NB4 (cell line): ENCODE data around the gene CTSA.
A peak's percentile ranks its signal among the peaks of the same experiment; 100 is the strongest.

ENCODE experiments used
- DNase-seq: peaks from one replicate; pipeline ENCODE4 v3.0.0; 2010; ENCODE audit warnings: low read depth
- H3K4me3 ChIP-seq: one replicate; pipeline ENCODE4 v1.5.1; 2011; ENCODE audit warnings: mild to moderate bottlenecking, low read depth, low read length, moderate library complexity
- MAX ChIP-seq: IDR thresholded peaks from 2 replicates; pipeline ENCODE4 v1.6.1; 2011; ENCODE audit warnings: low read depth, low read length
- MYC ChIP-seq: IDR thresholded peaks from 2 replicates; pipeline ENCODE4 v1.6.1; 2011; ENCODE audit warnings: low read depth, low read length
- POLR2A ChIP-seq: IDR thresholded peaks from 2 replicates; pipeline ENCODE4 v1.6.1; 2011; ENCODE audit warnings: mild to moderate bottlenecking; ENCODE audit not compliant: insufficient read length; ENCODE audit errors: extremely low read depth
- TF ChIP-seq, protein P1 (sequence below): IDR thresholded peaks from one replicate; pipeline ENCODE4 v1.5.1; 2012; ENCODE audit warnings: low read depth, low read length

Gene CTSA

DNA sequence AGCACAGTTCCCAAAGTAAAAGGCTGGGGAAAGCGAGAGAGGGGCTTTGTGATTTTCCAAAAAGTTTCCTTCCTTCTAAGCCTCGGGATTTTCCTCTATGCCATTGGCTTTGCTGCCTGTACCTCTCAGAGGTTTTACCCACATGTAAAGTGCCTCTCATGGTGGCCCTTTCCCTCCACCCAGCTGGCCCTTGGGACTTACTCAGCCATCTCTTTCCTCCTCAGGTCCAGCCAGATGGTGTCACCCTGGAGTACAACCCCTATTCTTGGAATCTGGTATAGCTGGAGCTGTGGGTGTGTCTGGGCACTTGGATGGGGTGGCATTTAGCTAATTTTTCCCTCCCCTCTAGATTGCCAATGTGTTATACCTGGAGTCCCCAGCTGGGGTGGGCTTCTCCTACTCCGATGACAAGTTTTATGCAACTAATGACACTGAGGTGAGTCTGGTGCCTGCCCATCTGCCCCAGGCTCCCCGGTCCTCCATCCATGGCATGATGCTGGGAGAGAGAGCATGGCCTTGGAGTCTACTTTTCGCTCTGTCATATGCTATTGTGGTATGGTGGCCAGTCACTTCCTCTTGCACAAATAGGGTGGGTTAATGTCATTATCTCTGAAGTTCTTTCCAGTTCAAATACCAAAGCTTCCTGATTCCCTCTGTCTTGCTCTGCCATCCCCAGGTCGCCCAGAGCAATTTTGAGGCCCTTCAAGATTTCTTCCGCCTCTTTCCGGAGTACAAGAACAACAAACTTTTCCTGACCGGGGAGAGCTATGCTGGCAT is 1.1 kb downstream of the CTSA start:
- peak overlapping the region; percentile 74 for H3K4me3 ChIP-seq
- TF ChIP-seq POLR2A (peak; percentile 10), MAX (no peak; the same call in 1 of the 2 replicates), MYC (0 out of 2 replicates have a peak, but pooled peaks have one; percentile 3)
- TF ChIP-seq, protein P1, sequence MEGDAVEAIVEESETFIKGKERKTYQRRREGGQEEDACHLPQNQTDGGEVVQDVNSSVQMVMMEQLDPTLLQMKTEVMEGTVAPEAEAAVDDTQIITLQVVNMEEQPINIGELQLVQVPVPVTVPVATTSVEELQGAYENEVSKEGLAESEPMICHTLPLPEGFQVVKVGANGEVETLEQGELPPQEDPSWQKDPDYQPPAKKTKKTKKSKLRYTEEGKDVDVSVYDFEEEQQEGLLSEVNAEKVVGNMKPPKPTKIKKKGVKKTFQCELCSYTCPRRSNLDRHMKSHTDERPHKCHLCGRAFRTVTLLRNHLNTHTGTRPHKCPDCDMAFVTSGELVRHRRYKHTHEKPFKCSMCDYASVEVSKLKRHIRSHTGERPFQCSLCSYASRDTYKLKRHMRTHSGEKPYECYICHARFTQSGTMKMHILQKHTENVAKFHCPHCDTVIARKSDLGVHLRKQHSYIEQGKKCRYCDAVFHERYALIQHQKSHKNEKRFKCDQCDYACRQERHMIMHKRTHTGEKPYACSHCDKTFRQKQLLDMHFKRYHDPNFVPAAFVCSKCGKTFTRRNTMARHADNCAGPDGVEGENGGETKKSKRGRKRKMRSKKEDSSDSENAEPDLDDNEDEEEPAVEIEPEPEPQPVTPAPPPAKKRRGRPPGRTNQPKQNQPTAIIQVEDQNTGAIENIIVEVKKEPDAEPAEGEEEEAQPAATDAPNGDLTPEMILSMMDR = peak; percentile 23
- peak; percentile 72 for DNase-seq

DNA sequence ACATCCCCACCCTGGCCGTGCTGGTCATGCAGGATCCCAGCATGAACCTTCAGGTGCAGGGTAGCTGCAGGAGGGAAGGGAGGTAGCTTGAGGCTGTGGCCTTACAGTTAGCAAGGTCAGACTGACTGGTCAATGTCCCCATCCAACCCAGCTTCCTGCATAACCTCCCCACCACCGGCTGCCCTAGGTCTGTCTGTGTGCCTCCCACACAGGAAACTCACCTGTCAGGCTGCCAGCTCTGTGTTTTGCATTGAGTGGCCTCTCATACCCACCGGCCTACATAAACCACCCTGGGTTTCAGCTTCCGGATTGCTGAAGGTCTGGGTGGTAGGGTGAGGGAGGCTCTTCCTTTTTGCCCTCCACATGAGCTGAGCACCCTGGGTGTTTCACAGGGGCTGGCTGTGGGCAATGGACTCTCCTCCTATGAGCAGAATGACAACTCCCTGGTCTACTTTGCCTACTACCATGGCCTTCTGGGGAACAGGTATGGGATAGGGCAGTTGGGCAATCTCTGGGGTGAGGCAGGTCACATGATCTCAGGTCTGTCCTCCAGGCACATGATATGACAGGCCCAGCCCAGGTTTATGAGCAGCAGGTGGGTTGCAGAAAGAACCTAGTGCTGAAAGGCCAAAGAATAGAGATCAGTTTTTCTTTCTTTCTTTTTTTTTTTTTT is 1.8 kb downstream of the CTSA start:
- TF ChIP-seq POLR2A (no peak), MYC (no peak), MAX (no peak)
- TF ChIP-seq, protein P1 = no peak
- peak; percentile 44 for DNase-seq
- H3K4me3 ChIP-seq = peak overlapping the region; percentile 74

GRCh38 chr20:45893831-45894230 is 2.7 kb downstream of the CTSA start:
- DNase-seq = no peak
- TF ChIP-seq MYC (no peak), MAX (no peak), POLR2A (no peak)
- TF ChIP-seq, protein P1 = no peak
- H3K4me3 ChIP-seq = no peak overlapping the region

GRCh38 chr20:45894797-45895196 is 3.7 kb downstream of the CTSA start:
- H3K4me3 ChIP-seq = no peak overlapping the region
- TF ChIP-seq MYC = no peak
- TF ChIP-seq POLR2A = peak; percentile 14
- no peak for TF ChIP-seq MAX
- TF ChIP-seq, protein P1 = no peak
- no peak for DNase-seq

DNA sequence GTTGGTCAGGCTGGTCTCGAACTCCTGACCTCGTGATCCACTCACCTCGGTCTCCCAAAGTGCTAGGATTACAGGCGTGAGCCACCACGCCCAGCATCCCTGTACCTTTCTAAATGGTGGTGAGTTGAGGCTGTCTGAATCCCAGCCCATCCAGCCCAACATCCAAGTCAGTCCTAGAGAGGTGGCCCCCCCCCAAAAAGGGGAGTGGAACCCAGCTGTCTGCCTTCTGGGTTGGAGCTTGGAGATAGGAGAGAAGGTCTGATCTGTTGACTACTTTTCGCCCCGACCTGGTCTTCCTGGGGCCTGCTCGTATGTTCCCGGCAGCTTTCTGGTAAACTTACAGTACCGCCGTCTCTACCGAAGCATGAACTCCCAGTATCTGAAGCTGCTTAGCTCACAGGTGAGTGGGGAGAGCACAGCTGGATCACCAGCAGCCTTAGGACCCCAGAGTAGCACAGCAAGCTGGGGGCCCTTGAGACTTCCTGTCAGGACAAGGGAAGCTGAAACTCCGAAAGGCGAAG is 5.6 kb downstream of the CTSA start:
- DNase-seq = no peak
- TF ChIP-seq POLR2A = no peak
- TF ChIP-seq MAX = no peak
- TF ChIP-seq MYC = no peak
- TF ChIP-seq, protein P1 = no peak
- H3K4me3 ChIP-seq = no peak overlapping the region
